ENCODE measurements around the gene PRTFDC1. TPM values are rescaled to one million over a fixed set of nuclear protein-coding genes. Genes with fewer than 3 reads are reported as not detected.

PRTFDC1 gene
- total RNA-seq, 1 experiment from 2014 or later: not detected

- Histone ChIP-seq H4K20me1 (ENCODE audit: insufficient read depth) (no peaks in the 10 kb centered on the region), H3K9me3 (ENCODE audit: control insufficient read depth in 1 of 2, insufficient read depth in 1 of 2, low read depth in 1 of 2, low read length in 2 of 2) (no peaks in the 10 kb centered on the region), H3K4me1 (ENCODE audit: control insufficient read depth in 1 of 2, insufficient read depth in 2 of 2, low read length in 2 of 2) (peaks cover 15 to 21% of the 10 kb centered on the region in 2 experiments), H3K4me2 (ENCODE audit: low read length) (no peak overlapping the region), H3K9me2 (ENCODE audit: insufficient read depth) (no peaks in the 10 kb centered on the region), H3K9ac (ENCODE audit: low read length) (no peak overlapping the region), H2AFZ (ENCODE audit: low read depth, low read length, poor library complexity, severe bottlenecking) (no peak overlapping the region), H3K79me2 (ENCODE audit: insufficient read depth, low read length) (no peaks in the 10 kb centered on the region), H3K27ac (ENCODE audit: low read depth, low read length) (no peak overlapping the region), H3K36me3 (ENCODE audit: control insufficient read depth in 1 of 2, insufficient read depth in 2 of 2, low read length in 2 of 2) (no peaks in the 10 kb centered on the region), H3K4me3 (replicated peaks in 1 of 2; ENCODE audit: low read depth in 1 of 2, low read length in 2 of 2) (no peak overlapping the region), H3K27me3 (ENCODE audit: insufficient read depth, low read length) (no peaks in the 10 kb centered on the region)
- no peak for TF ChIP-seq EZH2phosphoT487 (IDR thresholded peaks at IDR 0.05; ENCODE audit: borderline replicate concordance)
- TF ChIP-seq TCF7L2 (IDR thresholded peaks at IDR 0.05; ENCODE audit: borderline replicate concordance, extremely low read depth, insufficient read depth, insufficient read length): no peak
- TF ChIP-seq JUND (IDR thresholded peaks at IDR 0.05): no peak
- BruUV-seq (replicated peaks): no TSS peak
- ChIA-PET RAD21 (ENCODE audit: low non-redundant PET in 1 of 2, low total read pairs in 2 of 2, uncharacterized antibody in 2 of 2, unreplicated experiment in 2 of 2) (no interaction called here), CTCF (no interaction called here), POLR2A (no interaction called here)
- ATAC-seq: no peak
- no peak for DNase-seq (ENCODE audit: low read depth, low spot score)
- intact Hi-C loops (cut with micrococcal nuclease): no loop called here
Measured at GRCh38 chr10:24885551-24886289, 66.7 kb downstream of the PRTFDC1 start.

- no peak for TF ChIP-seq SRF (IDR thresholded peaks at IDR 0.05; ENCODE audit: low read depth)
- TF ChIP-seq FOSL1 (IDR thresholded peaks at IDR 0.05; ENCODE audit: low read depth): no peak
- no peak for TF ChIP-seq CBX3 (IDR thresholded peaks at IDR 0.05; ENCODE audit: low read depth)
- no peak for TF ChIP-seq EZH2 (IDR thresholded peaks at IDR 0.05)
- TF ChIP-seq POLR2A (IDR thresholded peaks at IDR 0.05; ENCODE audit: borderline replicate concordance, extremely low read depth, insufficient read depth, insufficient read length): no peak
- no peak for TF ChIP-seq ZFX (IDR thresholded peaks at IDR 0.05)
- TF ChIP-seq SP1 (IDR thresholded peaks at IDR 0.05; ENCODE audit: low read depth): no peak
- TF ChIP-seq EGR1 (IDR thresholded peaks at IDR 0.05; ENCODE audit: low read depth): no peak
- no peak for TF ChIP-seq EZH2phosphoT487 (IDR thresholded peaks at IDR 0.05; ENCODE audit: borderline replicate concordance)
- no peak for TF ChIP-seq SIN3A (IDR thresholded peaks at IDR 0.05; ENCODE audit: low read depth)
- POLR2A ChIA-PET: no interaction called here
- ATAC-seq: no peak
Measured at GRCh38 chr10:24884793-24885192, 67.6 kb downstream of the PRTFDC1 start.

More at GRCh38 chr10:24884793-24885192, 67.6 kb downstream of the PRTFDC1 start:
- BruUV-seq (replicated peaks): no TSS peak
- H3K27ac ChIP-seq (ENCODE audit: low read depth, low read length): no peak overlapping the region
- H3K9ac ChIP-seq (ENCODE audit: low read length): no peak overlapping the region
- no peaks in the 10 kb centered on the region for H3K9me2 ChIP-seq (ENCODE audit: insufficient read depth)
- H2AFZ ChIP-seq (ENCODE audit: low read depth, low read length, poor library complexity, severe bottlenecking): no peak overlapping the region
- H3K27me3 ChIP-seq (ENCODE audit: insufficient read depth, low read length): no peaks in the 10 kb centered on the region
- H3K79me2 ChIP-seq (ENCODE audit: insufficient read depth, low read length): no peaks in the 10 kb centered on the region
- DNase-seq (ENCODE audit: low read depth, low spot score): no peak
- no peaks in the 10 kb centered on the region for H3K9me3 ChIP-seq (ENCODE audit: control insufficient read depth in 1 of 2, insufficient read depth in 1 of 2, low read depth in 1 of 2, low read length in 2 of 2)
- RAD21 ChIA-PET (ENCODE audit: low non-redundant PET in 1 of 2, low total read pairs in 2 of 2, uncharacterized antibody in 2 of 2, unreplicated experiment in 2 of 2): no interaction called here
- H3K4me2 ChIP-seq (ENCODE audit: low read length): no peak overlapping the region
- peaks cover 6 to 12% of the 10 kb centered on the region in 2 experiments for H3K4me1 ChIP-seq (ENCODE audit: control insufficient read depth in 1 of 2, insufficient read depth in 2 of 2, low read length in 2 of 2)
- intact Hi-C loops (cut with micrococcal nuclease): no loop called here
- no peak overlapping the region for H3K4me3 ChIP-seq (replicated peaks in 1 of 2; ENCODE audit: low read depth in 1 of 2, low read length in 2 of 2)
- CTCF ChIA-PET: no interaction called here
- H3K36me3 ChIP-seq (ENCODE audit: control insufficient read depth in 1 of 2, insufficient read depth in 2 of 2, low read length in 2 of 2): no peaks in the 10 kb centered on the region
- H4K20me1 ChIP-seq (ENCODE audit: insufficient read depth): no peaks in the 10 kb centered on the region

All from HCT116 (cell line).